GM23248 (cell line): ENCODE measurements around the gene USP28.

Experiments
- EZH2 ChIP-seq: fragments of 200-600 bp; sonication (generic); IDR thresholded peaks from 2 replicates; pipeline ENCODE4 v1.6.1; 2018; ENCODE audit warnings: antibody characterized with exemption, mild to moderate bottlenecking; ENCODE audit not compliant: insufficient read depth, poor library complexity, severe bottlenecking
- EZH2phosphoT487 ChIP-seq: fragments of 200-600 bp; sonication (generic); IDR thresholded peaks from 2 replicates; pipeline ENCODE4 v1.6.1; 2018; ENCODE audit warnings: antibody characterized with exemption, moderate library complexity, mild to moderate bottlenecking, low read depth; ENCODE audit not compliant: insufficient read depth

GRCh38 chr11:113894421-113894996, 19.1 kb upstream of the USP28 start:
- TF ChIP-seq EZH2, result no peak
- TF ChIP-seq EZH2phosphoT487, result no peak
